HG02588 (cell line): ENCODE results near the gene FBP1.

ENCODE experiments used
- ATAC-seq: cut with Tn5 transposase; IDR thresholded peaks from one replicate; pipeline ENCODE4 v1.9.1; 2021; ENCODE audit warnings: mild to moderate bottlenecking, moderate library complexity; ENCODE audit not compliant: unreplicated experiment

Gene FBP1

DNA sequence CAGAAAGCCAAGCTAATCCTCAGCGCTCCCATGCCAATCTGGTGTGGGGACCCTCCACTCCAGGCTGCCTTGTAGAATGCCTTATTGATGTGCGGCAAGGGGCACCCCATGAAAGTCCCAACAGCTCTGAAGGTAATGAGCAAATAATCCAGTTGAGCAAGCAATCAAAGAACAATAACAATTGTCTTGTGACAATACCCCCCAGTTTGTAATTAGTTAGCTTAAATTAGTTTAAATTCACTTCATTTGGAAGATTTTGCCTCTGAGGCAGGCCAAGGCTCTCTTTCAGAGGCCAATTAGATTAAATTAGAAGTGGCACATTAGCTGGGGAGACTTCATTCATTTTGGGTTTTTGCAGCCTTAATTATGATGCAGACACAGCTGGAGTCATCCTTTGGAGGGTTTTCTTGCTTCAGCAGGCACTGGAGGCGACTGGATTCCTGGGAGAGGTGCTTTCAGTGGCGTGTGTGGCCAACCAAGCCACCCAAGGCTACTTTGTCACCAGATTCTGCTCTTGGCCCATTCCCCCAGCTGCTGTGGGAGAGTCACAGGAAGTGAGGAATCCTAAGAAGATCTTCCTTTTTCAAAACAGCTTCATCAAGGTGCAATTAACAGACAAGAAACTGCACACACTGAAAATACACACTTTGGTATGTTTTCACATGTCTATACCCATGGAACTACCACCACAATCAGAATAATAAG lies 17.9 kb upstream of the FBP1 start:
- ATAC-seq = no peak

DNA sequence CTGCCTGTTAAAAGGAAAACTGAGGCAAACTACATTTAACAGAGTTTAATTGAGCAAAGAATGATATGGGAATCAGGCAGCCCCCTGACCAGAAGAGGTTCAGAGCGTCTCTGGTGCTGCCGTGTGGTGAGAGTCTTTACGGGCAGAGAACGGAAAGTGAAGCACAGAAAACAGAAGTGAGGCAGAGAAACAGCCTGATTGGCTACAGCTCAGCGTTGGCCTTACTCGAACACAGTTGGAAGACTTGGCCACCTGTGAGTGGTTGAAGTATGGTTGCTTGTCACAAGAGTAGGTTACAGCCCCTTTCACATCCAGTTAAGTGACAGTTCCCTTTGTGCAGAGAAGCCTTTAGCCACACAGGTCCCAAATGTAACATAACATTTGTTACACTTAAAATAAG lies 16.9 kb upstream of the FBP1 start:
- peak; percentile 92 for ATAC-seq

DNA sequence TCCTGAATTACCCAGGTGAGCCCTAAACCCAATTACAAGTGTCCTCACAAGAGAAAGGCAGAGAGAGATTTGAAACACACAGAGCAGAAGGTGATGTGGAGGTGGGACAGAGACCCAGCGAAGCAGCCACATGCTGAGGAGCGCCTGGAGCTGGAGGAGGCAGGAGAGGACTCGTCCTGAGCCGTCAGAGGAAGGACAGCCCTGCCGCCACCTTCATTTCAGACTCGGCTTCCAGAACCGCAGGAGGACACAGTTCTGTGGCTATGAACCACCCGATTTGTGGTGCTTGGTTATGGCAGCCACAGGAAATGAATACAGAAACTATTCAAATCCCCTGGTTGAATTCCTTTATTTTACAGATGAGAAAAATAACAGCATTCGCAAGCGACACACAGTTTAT lies 16.4 kb upstream of the FBP1 start:
- ATAC-seq = no peak

DNA sequence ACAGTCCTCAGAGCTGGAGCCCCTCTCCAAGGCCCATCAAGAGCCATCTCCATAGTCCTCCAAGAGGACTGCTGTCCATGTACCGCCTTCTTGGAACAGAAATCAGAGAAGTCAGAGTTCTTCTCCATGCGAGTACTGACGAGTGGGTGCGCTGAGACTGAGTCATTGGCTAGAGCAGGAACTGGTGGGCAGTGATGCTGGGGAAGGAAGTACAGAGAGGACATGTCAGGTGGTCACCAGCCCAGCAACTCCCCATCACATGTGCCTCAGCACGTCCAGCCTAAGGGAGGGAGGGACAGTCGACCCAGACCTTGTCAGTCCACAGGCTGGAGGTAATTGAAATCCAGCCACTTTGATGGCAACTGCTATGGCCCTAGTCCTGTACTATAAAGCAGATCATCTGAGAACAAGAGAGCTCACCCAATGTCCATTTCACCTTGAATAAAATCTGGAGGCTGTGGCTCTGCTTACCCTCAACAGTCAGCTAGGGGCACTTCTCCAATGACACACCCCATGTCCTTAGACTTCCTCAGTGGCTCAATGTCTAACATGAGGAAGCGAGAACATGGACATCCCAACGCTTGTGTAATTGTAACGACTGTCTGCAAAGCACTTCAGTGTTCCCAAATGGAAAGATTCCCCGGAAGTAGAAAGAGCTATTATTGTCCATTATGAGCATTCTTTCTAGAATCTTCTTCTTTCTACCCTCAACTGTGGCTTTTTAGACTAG lies 15.0 kb upstream of the FBP1 start:
- no peak for ATAC-seq

- ATAC-seq = no peak
Observed at GRCh38 chr9:94650949-94651348, 11.6 kb upstream of the FBP1 start.

GRCh38 chr9:94649100-94649819 lies 9.9 kb upstream of the FBP1 start:
- no peak for ATAC-seq

DNA sequence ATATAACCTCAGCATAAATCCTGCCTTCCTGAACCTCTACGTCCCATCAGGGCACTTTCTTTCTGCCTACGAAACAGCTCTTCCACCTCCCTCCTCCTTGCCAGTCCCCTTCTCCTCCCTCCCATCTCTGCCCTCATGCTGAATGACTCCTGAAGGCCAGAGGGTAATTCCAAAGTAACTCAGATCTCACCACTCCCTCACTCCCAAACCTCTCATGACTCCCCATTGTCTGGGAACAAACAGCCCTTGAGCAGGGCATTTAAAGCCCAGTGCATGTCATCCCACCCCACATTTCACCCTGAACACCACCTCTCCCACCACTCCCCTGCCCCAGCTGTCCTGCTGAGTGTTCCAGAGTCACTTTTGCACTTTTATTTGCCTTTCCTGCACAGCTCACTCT lies 8.9 kb upstream of the FBP1 start:
- no peak for ATAC-seq

DNA sequence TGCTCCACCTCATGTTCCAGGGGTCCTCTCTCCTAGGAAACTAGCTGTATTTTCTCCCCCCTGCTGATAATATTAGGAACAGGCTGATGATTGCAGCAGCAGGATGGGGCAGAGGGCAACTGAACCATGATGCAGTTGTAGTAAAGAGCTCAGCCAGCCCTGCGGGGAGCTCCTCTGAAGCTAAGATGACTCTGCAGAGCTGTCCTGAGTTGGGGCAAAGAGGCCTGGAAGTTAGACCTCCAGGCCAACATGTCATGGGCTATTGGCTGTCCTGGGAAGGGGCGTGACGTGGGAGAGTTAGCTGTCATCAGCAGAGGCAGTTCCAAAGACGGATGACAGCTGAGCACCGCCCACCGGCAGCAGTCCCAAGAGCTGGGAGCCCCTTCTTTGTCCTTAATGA lies 6.6 kb upstream of the FBP1 start:
- no peak for ATAC-seq

GRCh38 chr9:94644543-94644942 lies 5.2 kb upstream of the FBP1 start:
- no peak for ATAC-seq

GRCh38 chr9:94643741-94644140 lies 4.4 kb upstream of the FBP1 start:
- no peak for ATAC-seq

- ATAC-seq = no peak
Observed at GRCh38 chr9:94643176-94643575, 3.9 kb upstream of the FBP1 start.

GRCh38 chr9:94642501-94642900 lies 3.2 kb upstream of the FBP1 start:
- ATAC-seq = no peak

DNA sequence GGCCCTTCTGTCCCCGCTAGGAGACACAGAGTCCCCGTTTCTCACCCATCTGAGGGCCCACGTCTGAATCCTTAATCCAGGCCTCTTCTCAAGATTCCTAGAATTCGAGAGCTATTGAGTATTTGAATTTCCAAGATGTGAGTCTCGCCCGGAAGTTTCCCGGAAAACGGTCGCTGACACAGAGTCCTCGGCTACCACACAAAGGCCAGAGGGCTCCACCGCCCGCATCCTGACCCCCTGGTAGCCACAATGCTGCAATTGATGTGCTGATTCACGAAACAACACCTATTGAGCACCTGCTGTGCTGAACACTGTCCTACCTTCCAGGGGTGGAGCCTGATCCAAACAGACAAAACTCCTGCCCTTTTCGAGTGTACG lies 670 bp upstream of the FBP1 start:
- no peak for ATAC-seq

DNA sequence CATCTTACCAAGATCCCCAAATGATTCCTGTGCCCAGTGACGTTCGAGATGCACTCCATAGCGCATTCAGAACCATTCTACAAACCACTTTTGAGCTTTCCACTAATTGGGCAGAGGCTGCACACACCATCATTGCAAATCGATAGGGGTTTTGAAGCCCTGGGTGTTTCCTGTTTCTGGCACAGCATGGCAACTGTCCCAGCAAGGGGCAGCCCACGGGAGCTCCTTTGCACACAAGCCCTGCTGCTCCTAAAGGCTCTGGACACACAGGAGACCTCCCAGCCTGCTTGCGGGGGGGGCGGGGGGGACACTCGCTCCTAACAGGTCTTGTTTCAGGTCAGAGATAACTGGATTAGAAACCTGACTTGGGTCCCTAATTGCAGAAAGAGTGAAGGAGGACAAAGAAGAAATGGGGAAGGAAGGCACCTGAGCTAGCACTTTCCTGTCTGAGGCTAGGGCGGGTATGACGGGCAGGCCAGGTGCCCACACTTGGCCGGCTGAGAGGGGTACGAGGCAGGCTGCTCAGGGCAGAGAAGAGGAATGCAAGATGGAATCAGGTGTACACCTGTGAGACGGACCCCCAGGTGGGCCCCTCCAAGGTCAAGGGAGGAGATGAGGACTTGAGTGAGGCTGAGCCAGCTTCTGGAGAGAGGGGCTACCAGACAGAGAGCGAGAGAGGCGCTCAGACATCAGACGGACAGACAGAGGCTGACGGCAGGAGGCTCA lies 820 bp downstream of the FBP1 start:
- peak; percentile 13 for ATAC-seq

GRCh38 chr9:94632737-94633136 lies 6.6 kb downstream of the FBP1 start:
- ATAC-seq = no peak

- ATAC-seq = no peak
Observed at GRCh38 chr9:94631599-94631998, 7.7 kb downstream of the FBP1 start.

- no peak for ATAC-seq
Observed at GRCh38 chr9:94630833-94631232, 8.5 kb downstream of the FBP1 start.

- ATAC-seq = no peak
Observed at GRCh38 chr9:94630281-94630680, 9.0 kb downstream of the FBP1 start.

DNA sequence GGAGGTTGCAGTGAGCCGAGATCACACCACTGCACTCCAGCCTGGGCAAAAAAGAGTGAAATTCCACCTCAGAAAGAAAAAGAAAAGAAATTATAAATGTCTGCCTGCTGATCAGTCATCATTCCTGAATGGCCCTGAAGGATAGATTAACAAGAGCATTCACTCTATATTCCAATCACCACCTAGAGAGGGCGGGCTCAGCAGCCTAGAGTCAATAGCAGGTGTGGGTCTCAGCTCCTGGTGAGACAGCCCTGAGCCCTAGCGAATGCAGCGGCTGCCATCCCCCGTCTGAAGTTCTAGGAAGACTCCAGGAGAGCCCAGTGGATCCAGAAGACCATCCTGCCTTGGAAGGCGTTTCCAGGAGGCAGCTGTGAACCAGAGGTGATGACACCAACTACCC lies 12.0 kb downstream of the FBP1 start:
- no peak for ATAC-seq

GRCh38 chr9:94625835-94626234 lies 13.5 kb downstream of the FBP1 start:
- no peak for ATAC-seq

- no peak for ATAC-seq
Observed at GRCh38 chr9:94624629-94625028, 14.7 kb downstream of the FBP1 start.
